IPS DF 4.7 (cell line): ENCODE measurements around the gene CLDN10.
"Not testable (repeated sequence)": the region's sequence is repeated elsewhere in the genome, so short reads cannot be mapped to it uniquely, and the experiment has no call there.

Experiments used
- DNase-seq: peaks from one replicate; pipeline ENCODE4 v3.0.0-alpha.2; 2013; ENCODE audit warnings: low spot score; ENCODE audit errors: extremely low read depth

The CLDN10 gene

GRCh38 chr13:95552539-95553441 lies at the start of gene CLDN10:
Gene CLDN10, plus strand, starts transcription at chr13:95552720. Its CDS starts 34 bp downstream, at chr13:95552754.
- DNase-seq, result no peak

GRCh38 chr13:95503662-95504061 lies 48.9 kb upstream of the CLDN10 start:
- DNase-seq, result no peak

- DNase-seq, result no peak
Observed at GRCh38 chr13:95505265-95505664, 47.3 kb upstream of the CLDN10 start.

- no peak for DNase-seq
Observed at GRCh38 chr13:95505986-95506385, 46.5 kb upstream of the CLDN10 start.

- no peak for DNase-seq
Observed at GRCh38 chr13:95507991-95508390, 44.5 kb upstream of the CLDN10 start.

GRCh38 chr13:95508996-95509395 lies 43.5 kb upstream of the CLDN10 start:
- DNase-seq, result no peak

GRCh38 chr13:95509521-95510310 lies 42.8 kb upstream of the CLDN10 start:
- no peak for DNase-seq

GRCh38 chr13:95510950-95511349 lies 41.6 kb upstream of the CLDN10 start:
- DNase-seq, result no peak

GRCh38 chr13:95512424-95512823 lies 40.1 kb upstream of the CLDN10 start:
- no peak for DNase-seq

GRCh38 chr13:95512957-95513356 lies 39.6 kb upstream of the CLDN10 start:
- no peak for DNase-seq

GRCh38 chr13:95515606-95516005 lies 36.9 kb upstream of the CLDN10 start:
- not testable (repeated sequence) for DNase-seq

GRCh38 chr13:95516021-95516420 lies 36.5 kb upstream of the CLDN10 start:
- DNase-seq, result no peak

GRCh38 chr13:95516492-95516891 lies 36.0 kb upstream of the CLDN10 start:
- no peak for DNase-seq

GRCh38 chr13:95523598-95523997 lies 28.9 kb upstream of the CLDN10 start:
- DNase-seq, result no peak

GRCh38 chr13:95524264-95524901 lies 28.1 kb upstream of the CLDN10 start:
- DNase-seq, result no peak

- DNase-seq, result no peak
Observed at GRCh38 chr13:95527955-95528354, 24.6 kb upstream of the CLDN10 start.

GRCh38 chr13:95530178-95530577 lies 22.3 kb upstream of the CLDN10 start:
- no peak for DNase-seq

- no peak for DNase-seq
Observed at GRCh38 chr13:95533545-95534160, 18.9 kb upstream of the CLDN10 start.

GRCh38 chr13:95535243-95535642 lies 17.3 kb upstream of the CLDN10 start:
- DNase-seq, result no peak

GRCh38 chr13:95536632-95537241 lies 15.8 kb upstream of the CLDN10 start:
- DNase-seq, result no peak

- DNase-seq, result no peak
Observed at GRCh38 chr13:95540888-95541287, 11.6 kb upstream of the CLDN10 start.
